ENCODE measurements around the gene OR1I1. TPM values are rescaled to one million over a fixed set of nuclear protein-coding genes. Genes with fewer than 3 reads are reported as not detected.

The OR1I1 gene
- total RNA-seq, 1 experiment from 2014 or later: not detected

DNA sequence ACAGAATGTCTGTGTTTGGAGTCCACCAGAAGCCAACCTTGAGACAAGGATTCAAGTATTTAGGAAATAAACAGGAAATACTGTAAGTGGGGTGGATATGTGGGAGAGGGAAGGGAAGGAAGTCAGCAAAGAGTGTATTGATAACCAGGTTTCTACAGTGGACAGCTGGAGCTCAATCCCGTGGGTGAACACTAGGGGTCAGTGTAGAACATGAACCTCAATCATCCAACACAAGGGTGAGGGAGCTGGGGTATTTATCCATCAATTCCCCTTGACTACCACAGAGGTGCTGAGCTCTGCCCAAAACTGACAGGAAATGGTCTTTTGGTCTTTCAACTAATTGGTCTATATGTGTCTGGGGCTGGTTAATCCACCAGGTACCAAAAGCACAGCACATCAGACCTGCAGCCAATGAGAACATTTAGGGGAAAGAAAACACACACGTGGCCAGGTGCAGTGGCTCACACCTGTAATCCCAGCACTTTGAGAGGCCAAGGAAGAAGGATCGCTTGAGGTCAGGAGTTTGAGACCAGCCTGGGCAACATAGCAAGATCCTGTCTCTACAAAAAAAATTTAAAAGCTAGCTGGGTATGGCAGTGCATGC is 19.6 kb downstream of the OR1I1 start:
- ATAC-seq: peak; percentile 93
- POLR2A ChIA-PET: interaction anchor here (0.5 to 1.1 kb wide), 2 partner anchors 109 to 126 kb away, joined by 3 read pairs; no protein-coding TSS in a partner anchor

DNA sequence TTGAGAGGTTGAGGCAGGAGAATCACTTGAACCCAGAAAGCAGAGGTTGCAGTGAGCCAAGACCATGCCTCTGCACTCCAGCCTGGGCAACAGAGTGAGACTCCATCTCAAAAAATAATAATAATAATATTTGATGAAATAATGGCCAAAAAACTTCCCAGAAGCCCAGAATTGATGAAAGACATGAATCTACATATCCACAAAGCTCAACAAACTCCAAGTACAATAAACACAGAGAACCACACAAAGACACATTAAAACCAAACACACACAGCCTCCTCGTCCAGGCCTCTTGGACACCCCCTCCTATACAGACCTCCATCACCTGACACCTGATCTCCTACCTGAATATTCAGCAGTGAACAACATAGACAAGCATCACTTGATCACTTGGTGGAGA is 22.0 kb downstream of the OR1I1 start:
- ChIA-PET POLR2A (no interaction called here), CTCF (interaction anchor here (4.1 kb wide), 1 partner anchor 12 kb away, joined by 33 read pairs; no protein-coding TSS in a partner anchor)
- Mint-ChIP-seq H3K4me3 (no peak overlapping the region), H3K27ac (no peak overlapping the region), H3K4me1 (peaks cover 13% of the 10 kb centered on the region), H3K9me3 (peaks cover 6% of the 10 kb centered on the region; the same call in 1 of the 2 replicates), H3K36me3 (no peaks in the 10 kb centered on the region), H3K27me3 (ENCODE audit: low read depth) (peaks cover 8% of the 10 kb centered on the region; the same call in 1 of the 2 replicates)
- DNase-seq (ENCODE audit: low spot score) (no peak), ATAC-seq (no peak)
- TF ChIP-seq FOXJ3 (CRISPR knock-in tag; IDR thresholded peaks at IDR 0.05; ENCODE audit: borderline replicate concordance): no peak
- TF ChIP-seq, protein P1, sequence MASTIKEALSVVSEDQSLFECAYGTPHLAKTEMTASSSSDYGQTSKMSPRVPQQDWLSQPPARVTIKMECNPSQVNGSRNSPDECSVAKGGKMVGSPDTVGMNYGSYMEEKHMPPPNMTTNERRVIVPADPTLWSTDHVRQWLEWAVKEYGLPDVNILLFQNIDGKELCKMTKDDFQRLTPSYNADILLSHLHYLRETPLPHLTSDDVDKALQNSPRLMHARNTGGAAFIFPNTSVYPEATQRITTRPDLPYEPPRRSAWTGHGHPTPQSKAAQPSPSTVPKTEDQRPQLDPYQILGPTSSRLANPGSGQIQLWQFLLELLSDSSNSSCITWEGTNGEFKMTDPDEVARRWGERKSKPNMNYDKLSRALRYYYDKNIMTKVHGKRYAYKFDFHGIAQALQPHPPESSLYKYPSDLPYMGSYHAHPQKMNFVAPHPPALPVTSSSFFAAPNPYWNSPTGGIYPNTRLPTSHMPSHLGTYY (CRISPR knock-in tag; IDR thresholded peaks at IDR 0.05): no peak
- TF ChIP-seq ZNF138 (CRISPR knock-in tag; conservative IDR thresholded peaks at IDR 0.05): no peak
- no peak for TF ChIP-seq ZNF671 (CRISPR knock-in tag; IDR thresholded peaks at IDR 0.05)

More for the DNA sequence above, 19.6 kb downstream of the OR1I1 start:
- Mint-ChIP-seq H3K4me1 (peaks cover 2% of the 10 kb centered on the region), H3K27ac (no peak overlapping the region), H3K36me3 (no peaks in the 10 kb centered on the region), H3K27me3 (ENCODE audit: low read depth) (peaks cover 8% of the 10 kb centered on the region; the same call in 1 of the 2 replicates), H3K9me3 (peaks cover 6% of the 10 kb centered on the region; the same call in 1 of the 2 replicates), H3K4me3 (no peak overlapping the region)
- CTCF ChIA-PET: interaction anchor here (0.5 to 3.9 kb wide), 63 partner anchors 9 to 940 kb away, joined by 3 to 103 read pairs (median 5); partner anchors contain the start of genes AKAP8, AKAP8L, EPHX3 and OR1I1
- DNase-seq (ENCODE audit: low spot score): peak; percentile 84
- TF ChIP-seq, protein P2, sequence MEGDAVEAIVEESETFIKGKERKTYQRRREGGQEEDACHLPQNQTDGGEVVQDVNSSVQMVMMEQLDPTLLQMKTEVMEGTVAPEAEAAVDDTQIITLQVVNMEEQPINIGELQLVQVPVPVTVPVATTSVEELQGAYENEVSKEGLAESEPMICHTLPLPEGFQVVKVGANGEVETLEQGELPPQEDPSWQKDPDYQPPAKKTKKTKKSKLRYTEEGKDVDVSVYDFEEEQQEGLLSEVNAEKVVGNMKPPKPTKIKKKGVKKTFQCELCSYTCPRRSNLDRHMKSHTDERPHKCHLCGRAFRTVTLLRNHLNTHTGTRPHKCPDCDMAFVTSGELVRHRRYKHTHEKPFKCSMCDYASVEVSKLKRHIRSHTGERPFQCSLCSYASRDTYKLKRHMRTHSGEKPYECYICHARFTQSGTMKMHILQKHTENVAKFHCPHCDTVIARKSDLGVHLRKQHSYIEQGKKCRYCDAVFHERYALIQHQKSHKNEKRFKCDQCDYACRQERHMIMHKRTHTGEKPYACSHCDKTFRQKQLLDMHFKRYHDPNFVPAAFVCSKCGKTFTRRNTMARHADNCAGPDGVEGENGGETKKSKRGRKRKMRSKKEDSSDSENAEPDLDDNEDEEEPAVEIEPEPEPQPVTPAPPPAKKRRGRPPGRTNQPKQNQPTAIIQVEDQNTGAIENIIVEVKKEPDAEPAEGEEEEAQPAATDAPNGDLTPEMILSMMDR (IDR thresholded peaks at IDR 0.05): peak; percentile 67
- TF ChIP-seq, protein P3, sequence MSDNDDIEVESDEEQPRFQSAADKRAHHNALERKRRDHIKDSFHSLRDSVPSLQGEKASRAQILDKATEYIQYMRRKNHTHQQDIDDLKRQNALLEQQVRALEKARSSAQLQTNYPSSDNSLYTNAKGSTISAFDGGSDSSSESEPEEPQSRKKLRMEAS (CRISPR knock-in tag; IDR thresholded peaks at IDR 0.05): no peak
- TF ChIP-seq, protein P4, sequence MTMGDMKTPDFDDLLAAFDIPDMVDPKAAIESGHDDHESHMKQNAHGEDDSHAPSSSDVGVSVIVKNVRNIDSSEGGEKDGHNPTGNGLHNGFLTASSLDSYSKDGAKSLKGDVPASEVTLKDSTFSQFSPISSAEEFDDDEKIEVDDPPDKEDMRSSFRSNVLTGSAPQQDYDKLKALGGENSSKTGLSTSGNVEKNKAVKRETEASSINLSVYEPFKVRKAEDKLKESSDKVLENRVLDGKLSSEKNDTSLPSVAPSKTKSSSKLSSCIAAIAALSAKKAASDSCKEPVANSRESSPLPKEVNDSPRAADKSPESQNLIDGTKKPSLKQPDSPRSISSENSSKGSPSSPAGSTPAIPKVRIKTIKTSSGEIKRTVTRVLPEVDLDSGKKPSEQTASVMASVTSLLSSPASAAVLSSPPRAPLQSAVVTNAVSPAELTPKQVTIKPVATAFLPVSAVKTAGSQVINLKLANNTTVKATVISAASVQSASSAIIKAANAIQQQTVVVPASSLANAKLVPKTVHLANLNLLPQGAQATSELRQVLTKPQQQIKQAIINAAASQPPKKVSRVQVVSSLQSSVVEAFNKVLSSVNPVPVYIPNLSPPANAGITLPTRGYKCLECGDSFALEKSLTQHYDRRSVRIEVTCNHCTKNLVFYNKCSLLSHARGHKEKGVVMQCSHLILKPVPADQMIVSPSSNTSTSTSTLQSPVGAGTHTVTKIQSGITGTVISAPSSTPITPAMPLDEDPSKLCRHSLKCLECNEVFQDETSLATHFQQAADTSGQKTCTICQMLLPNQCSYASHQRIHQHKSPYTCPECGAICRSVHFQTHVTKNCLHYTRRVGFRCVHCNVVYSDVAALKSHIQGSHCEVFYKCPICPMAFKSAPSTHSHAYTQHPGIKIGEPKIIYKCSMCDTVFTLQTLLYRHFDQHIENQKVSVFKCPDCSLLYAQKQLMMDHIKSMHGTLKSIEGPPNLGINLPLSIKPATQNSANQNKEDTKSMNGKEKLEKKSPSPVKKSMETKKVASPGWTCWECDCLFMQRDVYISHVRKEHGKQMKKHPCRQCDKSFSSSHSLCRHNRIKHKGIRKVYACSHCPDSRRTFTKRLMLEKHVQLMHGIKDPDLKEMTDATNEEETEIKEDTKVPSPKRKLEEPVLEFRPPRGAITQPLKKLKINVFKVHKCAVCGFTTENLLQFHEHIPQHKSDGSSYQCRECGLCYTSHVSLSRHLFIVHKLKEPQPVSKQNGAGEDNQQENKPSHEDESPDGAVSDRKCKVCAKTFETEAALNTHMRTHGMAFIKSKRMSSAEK (CRISPR knock-in tag; IDR thresholded peaks at IDR 0.05; ENCODE audit: borderline replicate concordance): no peak
- 0 out of 2 replicates have a peak, but pooled peaks have one; percentile 15 for TF ChIP-seq GTF2I (CRISPR knock-in tag; conservative IDR thresholded peaks at IDR 0.05)
- peak; percentile 34; the same call in 1 of the 2 replicates for TF ChIP-seq ZNF121 (CRISPR knock-in tag; IDR thresholded peaks at IDR 0.05)
- no peak for TF ChIP-seq ZBTB21 (CRISPR knock-in tag; IDR thresholded peaks at IDR 0.05; ENCODE audit: borderline replicate concordance)

DNA sequence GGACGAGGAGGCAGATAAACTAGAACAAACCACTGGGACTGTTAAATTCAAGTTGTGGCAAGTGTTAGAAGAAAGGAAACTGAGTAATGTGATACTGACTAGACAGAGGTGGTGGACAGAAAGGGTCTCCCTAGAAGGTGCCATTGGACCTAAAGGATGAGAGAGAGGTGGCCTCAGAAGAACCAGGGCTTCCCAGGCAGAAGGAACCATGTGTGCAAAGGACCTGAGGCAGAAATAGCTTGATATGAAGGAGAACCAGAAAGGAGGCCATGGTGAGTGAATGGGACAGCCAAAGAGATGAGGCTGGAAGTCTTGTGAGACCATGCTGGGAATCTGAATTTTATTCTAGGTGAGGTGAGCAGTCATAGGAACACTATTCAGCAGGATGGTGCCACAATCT is 22.4 kb downstream of the OR1I1 start:
- Mint-ChIP-seq H3K36me3 (no peaks in the 10 kb centered on the region), H3K27ac (no peak overlapping the region), H3K9me3 (peaks cover 6% of the 10 kb centered on the region; the same call in 1 of the 2 replicates), H3K27me3 (ENCODE audit: low read depth) (peaks cover 8% of the 10 kb centered on the region; the same call in 1 of the 2 replicates), H3K4me3 (no peak overlapping the region), H3K4me1 (peaks cover 13% of the 10 kb centered on the region)
- TF ChIP-seq ESRRA (CRISPR knock-in tag; IDR thresholded peaks at IDR 0.05; ENCODE audit: borderline replicate concordance) (no peak), GABPB1 (CRISPR knock-in tag; IDR thresholded peaks at IDR 0.05) (no peak), JUN (CRISPR knock-in tag; IDR thresholded peaks at IDR 0.05) (no peak), MYBL2 (CRISPR knock-in tag; IDR thresholded peaks at IDR 0.05) (no peak)
- TF ChIP-seq, protein P5, sequence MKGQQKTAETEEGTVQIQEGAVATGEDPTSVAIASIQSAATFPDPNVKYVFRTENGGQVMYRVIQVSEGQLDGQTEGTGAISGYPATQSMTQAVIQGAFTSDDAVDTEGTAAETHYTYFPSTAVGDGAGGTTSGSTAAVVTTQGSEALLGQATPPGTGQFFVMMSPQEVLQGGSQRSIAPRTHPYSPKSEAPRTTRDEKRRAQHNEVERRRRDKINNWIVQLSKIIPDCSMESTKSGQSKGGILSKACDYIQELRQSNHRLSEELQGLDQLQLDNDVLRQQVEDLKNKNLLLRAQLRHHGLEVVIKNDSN (CRISPR knock-in tag; IDR thresholded peaks at IDR 0.05): no peak
- TF ChIP-seq, protein P6, sequence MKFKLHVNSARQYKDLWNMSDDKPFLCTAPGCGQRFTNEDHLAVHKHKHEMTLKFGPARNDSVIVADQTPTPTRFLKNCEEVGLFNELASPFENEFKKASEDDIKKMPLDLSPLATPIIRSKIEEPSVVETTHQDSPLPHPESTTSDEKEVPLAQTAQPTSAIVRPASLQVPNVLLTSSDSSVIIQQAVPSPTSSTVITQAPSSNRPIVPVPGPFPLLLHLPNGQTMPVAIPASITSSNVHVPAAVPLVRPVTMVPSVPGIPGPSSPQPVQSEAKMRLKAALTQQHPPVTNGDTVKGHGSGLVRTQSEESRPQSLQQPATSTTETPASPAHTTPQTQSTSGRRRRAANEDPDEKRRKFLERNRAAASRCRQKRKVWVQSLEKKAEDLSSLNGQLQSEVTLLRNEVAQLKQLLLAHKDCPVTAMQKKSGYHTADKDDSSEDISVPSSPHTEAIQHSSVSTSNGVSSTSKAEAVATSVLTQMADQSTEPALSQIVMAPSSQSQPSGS (CRISPR knock-in tag; IDR thresholded peaks at IDR 0.05; ENCODE audit: borderline replicate concordance, low read depth): no peak
- DNase-seq (ENCODE audit: low spot score): no peak
- ChIA-PET CTCF (interaction anchor here (4.1 kb wide), 1 partner anchor 12 kb away, joined by 33 read pairs; no protein-coding TSS in a partner anchor), POLR2A (no interaction called here)
- no peak for ATAC-seq
